Skeletal muscle satellite cell (primary cell): ENCODE measurements around the gene BMPR2.
"Not testable (repeated sequence)": the region's sequence is repeated elsewhere in the genome, so short reads cannot be mapped to it uniquely, and the experiment has no call there.

Source experiments
- H3K27me3 ChIP-seq: 2 replicates; pipeline ENCODE4 v1.7.0; 2013; ENCODE audit warnings: low read length; ENCODE audit not compliant: control insufficient read depth, insufficient read depth
- H3K36me3 ChIP-seq: 2 replicates; pipeline ENCODE4 v1.7.0; 2013; ENCODE audit warnings: mild to moderate bottlenecking, control low read depth, low read length; ENCODE audit not compliant: insufficient read depth
- H3K4me1 ChIP-seq: 2 replicates; pipeline ENCODE4 v1.7.0; 2013; ENCODE audit warnings: low read length; ENCODE audit not compliant: control insufficient read depth, insufficient read depth
- H3K4me2 ChIP-seq: 2 replicates; pipeline ENCODE4 v1.7.0; 2013; ENCODE audit warnings: mild to moderate bottlenecking, low read length
- H3K4me3 ChIP-seq: 2 replicates; pipeline ENCODE4 v1.7.0; 2013; ENCODE audit warnings: low read length
- H3K9ac ChIP-seq: 2 replicates; pipeline ENCODE4 v1.7.0; 2013; ENCODE audit warnings: mild to moderate bottlenecking, low read depth, low read length, moderate library complexity
- H3K9me3 ChIP-seq: replicated peaks from 2 replicates; pipeline ENCODE4 v1.7.0; 2013; ENCODE audit warnings: mild to moderate bottlenecking, control low read depth, low read length

The BMPR2 gene

DNA sequence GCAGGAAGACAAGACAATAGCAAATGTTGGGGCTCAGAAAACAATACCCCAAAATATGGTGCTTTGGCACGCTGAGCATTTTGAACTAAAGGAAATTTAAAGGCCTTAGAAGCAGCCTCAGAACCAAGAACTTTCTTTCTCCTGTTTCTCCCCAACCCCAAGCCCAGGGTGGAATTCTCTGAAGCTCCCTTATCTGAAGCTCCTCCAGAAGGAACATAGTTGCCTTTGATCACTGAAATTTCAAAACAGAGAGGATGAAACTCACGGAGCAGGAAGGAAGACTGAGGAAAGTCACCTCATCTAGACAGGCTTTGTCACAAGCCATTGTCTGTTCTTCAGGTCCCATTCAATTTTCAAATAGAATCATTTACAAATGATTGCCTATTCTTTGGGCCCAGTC lies 15.5 kb upstream of the BMPR2 start:
- no peaks in the 10 kb centered on the region for H3K36me3 ChIP-seq
- H3K4me1 ChIP-seq = no peaks in the 10 kb centered on the region
- H3K27me3 ChIP-seq = no peaks in the 10 kb centered on the region
- H3K4me2 ChIP-seq = no peak overlapping the region
- H3K9ac ChIP-seq = no peak overlapping the region
- H3K9me3 ChIP-seq = no peaks in the 10 kb centered on the region
- no peak overlapping the region for H3K4me3 ChIP-seq

DNA sequence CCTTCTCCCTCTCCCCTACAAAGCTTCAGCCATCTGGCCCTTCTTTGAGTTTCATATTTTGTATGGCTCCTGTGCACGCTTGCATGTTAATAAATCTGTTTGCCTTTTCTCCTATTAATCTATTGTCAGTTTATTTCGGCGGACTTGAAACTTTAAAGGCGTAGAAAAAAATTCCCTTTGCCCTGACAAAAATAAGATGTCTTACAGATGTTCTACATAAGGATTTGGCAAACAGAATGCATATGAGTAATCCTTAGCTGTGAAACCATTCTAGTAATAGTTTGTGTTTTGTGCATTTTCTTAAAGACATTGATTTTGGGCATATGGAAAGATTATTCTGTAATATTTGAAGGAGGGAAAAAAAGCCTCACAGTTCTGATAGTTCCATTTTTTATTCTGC lies 15.0 kb upstream of the BMPR2 start:
- Histone ChIP-seq H3K9ac (no peak overlapping the region), H3K36me3 (no peaks in the 10 kb centered on the region), H3K9me3 (no peaks in the 10 kb centered on the region), H3K4me1 (no peaks in the 10 kb centered on the region), H3K4me3 (no peak overlapping the region), H3K4me2 (no peak overlapping the region), H3K27me3 (no peaks in the 10 kb centered on the region)

DNA sequence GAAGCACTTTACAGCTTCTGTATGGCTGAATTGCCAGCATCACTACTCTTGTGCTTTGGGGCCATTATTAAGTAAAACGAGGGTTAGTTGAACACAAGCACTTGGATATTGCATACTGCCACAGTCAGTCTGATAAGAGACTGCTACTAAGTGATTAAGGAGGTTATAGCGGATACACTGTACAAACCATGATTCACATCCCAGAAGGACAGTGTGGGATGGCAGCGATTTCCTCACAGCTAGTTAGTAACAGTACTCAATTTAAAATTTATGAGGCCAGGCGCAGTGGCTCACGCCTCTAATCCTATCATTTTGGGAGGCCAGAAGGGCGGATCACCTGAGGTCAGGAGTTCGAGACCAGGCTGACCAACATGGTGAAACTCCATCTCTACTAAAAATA lies 2.6 kb upstream of the BMPR2 start:
- Histone ChIP-seq H3K9ac (no peak overlapping the region), H3K4me2 (no peak overlapping the region), H3K27me3 (no peaks in the 10 kb centered on the region), H3K4me3 (no peak overlapping the region), H3K9me3 (no peaks in the 10 kb centered on the region), H3K4me1 (peaks cover 12% of the 10 kb centered on the region), H3K36me3 (no peaks in the 10 kb centered on the region)

DNA sequence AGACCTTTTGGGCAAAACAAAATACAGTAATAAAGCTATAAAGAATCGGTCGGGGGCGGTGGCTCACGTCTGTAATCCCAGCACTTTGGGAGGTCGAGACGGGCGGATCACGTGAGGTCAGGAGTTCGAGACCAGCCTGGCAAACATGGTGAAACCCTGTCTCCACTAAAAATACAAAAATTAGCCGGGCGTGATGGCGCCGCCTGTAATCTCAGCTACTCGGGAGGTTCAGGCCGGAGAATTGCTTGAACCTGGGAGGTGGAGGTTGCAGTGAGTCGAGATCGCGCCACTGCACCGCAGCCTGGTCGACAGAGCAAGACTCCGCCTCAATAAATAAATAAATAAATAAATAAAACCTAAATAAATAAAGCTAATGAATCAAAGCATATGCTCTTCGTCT lies 1.7 kb upstream of the BMPR2 start:
- H3K9me3 ChIP-seq, H3K9ac ChIP-seq, H3K27me3 ChIP-seq, H3K36me3 ChIP-seq: not testable (repeated sequence)
- H3K4me1 ChIP-seq = peaks cover 12% of the 10 kb centered on the region
- H3K4me3 ChIP-seq = peak overlapping the region; percentile 86
- peak overlapping the region; percentile 95 for H3K4me2 ChIP-seq

DNA sequence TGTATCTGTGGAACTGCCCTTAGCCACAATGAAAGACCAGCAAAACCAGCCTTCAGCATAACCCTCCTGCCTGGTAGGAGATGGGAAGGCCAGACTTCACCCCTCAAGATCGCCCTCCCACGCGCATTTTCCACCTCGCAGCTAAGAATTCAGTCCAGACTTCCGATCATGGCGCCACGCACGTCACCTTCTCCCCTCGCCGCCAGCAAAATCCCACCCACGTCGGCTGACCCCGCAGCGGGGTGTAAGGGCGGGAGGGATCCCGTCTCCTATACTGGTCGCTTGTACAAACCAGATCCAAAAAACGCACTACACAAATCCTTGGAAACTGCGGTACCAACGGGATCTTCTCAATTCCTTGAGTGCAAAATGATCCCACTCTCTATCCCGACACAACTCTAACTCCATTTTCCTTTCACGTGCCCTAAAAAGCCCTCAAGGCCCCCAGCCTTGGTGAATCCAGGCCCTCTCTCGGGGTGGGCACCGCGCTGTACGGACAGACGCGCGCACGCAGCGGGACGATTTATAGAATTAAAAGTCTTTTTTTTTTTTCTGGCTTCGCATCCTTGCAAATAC lies 1.0 kb upstream of the BMPR2 start:
- peak overlapping the region; percentile 95 for H3K4me2 ChIP-seq
- no peaks in the 10 kb centered on the region for H3K9me3 ChIP-seq
- peaks cover 18% of the 10 kb centered on the region for H3K4me1 ChIP-seq
- peak overlapping the region; percentile 86 for H3K4me3 ChIP-seq
- H3K36me3 ChIP-seq = no peaks in the 10 kb centered on the region
- no peaks in the 10 kb centered on the region for H3K27me3 ChIP-seq
- peak overlapping the region; percentile 88 for H3K9ac ChIP-seq

DNA sequence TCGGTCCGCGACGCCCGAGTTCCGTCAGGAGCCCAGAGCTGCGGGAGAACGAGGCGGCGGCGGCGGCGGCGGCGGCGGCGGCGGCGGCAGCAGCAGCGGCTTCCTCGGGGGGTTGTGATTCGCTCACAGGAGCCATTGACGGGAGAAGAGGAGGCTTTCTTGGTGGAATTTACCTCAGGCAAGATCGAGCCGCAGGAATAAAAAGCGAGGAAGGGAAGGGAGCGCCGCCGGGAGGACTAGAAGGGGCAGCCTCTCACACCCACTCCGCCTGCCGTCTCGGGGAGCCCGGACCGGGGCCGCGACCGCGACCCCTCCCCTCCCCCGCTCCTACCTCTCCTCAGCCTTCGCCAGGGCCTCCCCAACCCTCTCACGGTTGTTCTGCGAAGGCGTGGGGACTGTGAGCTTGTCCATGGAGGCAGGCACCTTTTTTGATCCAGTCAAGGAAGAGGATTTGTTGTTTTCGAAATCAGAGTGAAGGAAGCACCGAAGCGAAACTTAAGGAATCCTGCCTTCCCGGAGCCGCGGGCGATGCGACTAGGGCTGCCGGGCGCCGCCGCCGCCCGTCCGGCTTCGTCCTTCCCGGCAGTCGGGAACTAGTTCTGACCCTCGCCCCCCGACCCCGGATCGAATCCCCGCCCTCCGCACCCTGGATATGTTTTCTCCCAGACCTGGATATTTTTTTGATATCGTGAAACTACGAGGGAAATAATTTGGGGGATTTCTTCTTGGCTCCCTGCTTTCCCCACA lies 506 bp downstream of the BMPR2 start:
- peak overlapping the region; percentile 88 for H3K9ac ChIP-seq
- no peaks in the 10 kb centered on the region for H3K27me3 ChIP-seq
- peaks cover 28% of the 10 kb centered on the region for H3K4me1 ChIP-seq

DNA sequence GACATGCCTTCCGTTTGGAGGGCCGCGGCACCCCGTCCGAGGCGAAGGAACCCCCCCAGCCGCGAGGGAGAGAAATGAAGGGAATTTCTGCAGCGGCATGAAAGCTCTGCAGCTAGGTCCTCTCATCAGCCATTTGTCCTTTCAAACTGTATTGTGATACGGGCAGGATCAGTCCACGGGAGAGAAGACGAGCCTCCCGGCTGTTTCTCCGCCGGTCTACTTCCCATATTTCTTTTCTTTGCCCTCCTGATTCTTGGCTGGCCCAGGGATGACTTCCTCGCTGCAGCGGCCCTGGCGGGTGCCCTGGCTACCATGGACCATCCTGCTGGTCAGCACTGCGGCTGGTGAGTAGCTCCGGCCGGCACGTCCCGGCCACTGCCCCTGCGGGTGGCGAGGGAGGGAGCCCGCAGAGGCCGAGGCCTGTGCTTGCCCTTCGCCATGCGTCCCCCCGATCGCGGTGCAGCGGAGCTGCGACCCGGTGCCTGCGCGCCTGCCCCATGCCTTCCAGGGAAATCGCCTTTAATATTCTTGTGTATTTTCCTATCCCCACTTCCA lies 1.2 kb downstream of the BMPR2 start:
- Histone ChIP-seq H3K4me1 (peaks cover 28% of the 10 kb centered on the region), H3K27me3 (no peaks in the 10 kb centered on the region), H3K9me3 (no peaks in the 10 kb centered on the region), H3K4me3 (peak overlapping the region; percentile 86), H3K4me2 (peak overlapping the region; percentile 90), H3K9ac (peak overlapping the region; percentile 88), H3K36me3 (no peaks in the 10 kb centered on the region)

More for the DNA sequence above, 506 bp downstream of the BMPR2 start:
- H3K4me2 ChIP-seq = peak overlapping the region; percentile 90
- peak overlapping the region; percentile 86 for H3K4me3 ChIP-seq
- no peaks in the 10 kb centered on the region for H3K36me3 ChIP-seq
- H3K9me3 ChIP-seq = no peaks in the 10 kb centered on the region

DNA sequence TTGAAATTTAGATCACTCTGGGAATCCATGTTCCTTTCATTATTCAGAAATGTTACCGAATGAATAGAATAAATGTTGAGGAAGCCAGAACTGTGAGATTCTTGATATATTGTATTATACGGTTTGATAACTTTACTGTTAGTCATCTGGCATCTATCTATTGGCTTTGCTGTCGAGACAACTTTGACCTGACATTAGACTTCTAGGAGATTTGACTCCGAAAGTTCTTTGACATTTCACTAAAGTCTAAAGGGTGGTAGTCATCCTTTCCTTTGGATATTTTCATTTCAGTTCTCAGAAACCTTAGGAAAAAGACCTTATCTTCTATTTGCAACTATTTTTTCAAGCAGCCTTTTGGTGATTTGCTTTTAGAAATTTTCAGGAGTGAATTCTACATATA lies 1.9 kb downstream of the BMPR2 start:
- peak overlapping the region; percentile 88 for H3K9ac ChIP-seq
- no peaks in the 10 kb centered on the region for H3K27me3 ChIP-seq

DNA sequence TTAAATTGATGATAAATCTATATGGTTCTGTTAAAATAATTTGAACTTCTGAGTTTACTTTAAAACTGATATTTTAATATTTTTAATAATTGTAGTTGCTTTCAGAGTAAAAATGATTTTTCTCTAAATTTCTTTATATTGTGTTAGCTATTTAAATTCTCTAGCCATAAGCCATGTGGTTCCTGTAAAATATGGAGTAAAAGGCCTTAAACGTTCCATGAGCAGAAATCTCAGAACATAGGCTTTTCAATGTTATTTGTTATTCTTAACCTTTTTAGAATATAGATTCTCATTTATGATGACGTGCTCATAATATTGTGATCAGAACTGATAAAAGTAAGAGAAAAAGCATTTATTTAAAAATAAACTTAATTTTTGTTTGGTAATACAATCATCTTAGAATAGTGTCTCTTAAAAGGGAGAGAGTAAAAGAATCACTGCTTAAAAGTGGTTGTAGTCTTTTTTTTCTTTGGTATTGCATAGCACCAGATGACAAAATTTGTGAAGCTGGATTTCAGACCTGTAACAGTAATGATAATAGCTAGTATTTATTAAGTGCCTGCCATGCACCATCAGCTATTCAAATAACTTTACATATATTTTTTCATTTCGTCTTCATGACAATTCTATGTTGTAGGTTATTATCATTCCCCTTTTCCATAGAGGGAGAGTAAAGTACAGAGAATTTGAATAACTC lies 2.7 kb downstream of the BMPR2 start:
- peaks cover 28% of the 10 kb centered on the region for H3K4me1 ChIP-seq
- peak overlapping the region; percentile 88 for H3K9ac ChIP-seq
- H3K9me3 ChIP-seq = no peaks in the 10 kb centered on the region
- H3K27me3 ChIP-seq = no peaks in the 10 kb centered on the region
- H3K4me2 ChIP-seq = peak overlapping the region; percentile 90
- H3K36me3 ChIP-seq = no peaks in the 10 kb centered on the region
- H3K4me3 ChIP-seq = peak overlapping the region; percentile 86

More for the DNA sequence above, 1.9 kb downstream of the BMPR2 start:
- Histone ChIP-seq H3K4me1 (peaks cover 28% of the 10 kb centered on the region), H3K9me3 (no peaks in the 10 kb centered on the region), H3K4me3 (peak overlapping the region; percentile 86), H3K4me2 (peak overlapping the region; percentile 90), H3K36me3 (no peaks in the 10 kb centered on the region)

DNA sequence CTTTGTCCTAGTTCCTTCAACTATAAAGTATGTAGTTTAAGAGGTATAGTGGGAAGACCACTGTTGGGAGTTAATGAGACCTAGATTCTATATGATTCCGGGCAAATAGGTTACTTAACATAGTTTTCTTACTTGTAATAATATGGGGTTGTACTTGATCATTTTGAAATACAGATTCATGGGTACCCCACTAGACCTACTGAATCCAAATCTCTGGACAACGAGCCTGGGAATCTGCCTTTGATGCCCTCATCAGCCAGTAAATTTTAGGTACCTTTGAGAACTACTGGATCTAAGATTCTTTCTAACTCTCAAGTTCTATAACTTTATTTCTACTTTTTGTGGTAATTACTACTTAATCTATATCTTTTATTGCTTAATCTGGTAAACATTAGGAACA lies 6.6 kb downstream of the BMPR2 start:
- Histone ChIP-seq H3K4me1 (peaks cover 30% of the 10 kb centered on the region), H3K4me3 (no peak overlapping the region), H3K27me3 (no peaks in the 10 kb centered on the region), H3K9ac (no peak overlapping the region), H3K9me3 (no peaks in the 10 kb centered on the region), H3K4me2 (no peak overlapping the region), H3K36me3 (no peaks in the 10 kb centered on the region)

DNA sequence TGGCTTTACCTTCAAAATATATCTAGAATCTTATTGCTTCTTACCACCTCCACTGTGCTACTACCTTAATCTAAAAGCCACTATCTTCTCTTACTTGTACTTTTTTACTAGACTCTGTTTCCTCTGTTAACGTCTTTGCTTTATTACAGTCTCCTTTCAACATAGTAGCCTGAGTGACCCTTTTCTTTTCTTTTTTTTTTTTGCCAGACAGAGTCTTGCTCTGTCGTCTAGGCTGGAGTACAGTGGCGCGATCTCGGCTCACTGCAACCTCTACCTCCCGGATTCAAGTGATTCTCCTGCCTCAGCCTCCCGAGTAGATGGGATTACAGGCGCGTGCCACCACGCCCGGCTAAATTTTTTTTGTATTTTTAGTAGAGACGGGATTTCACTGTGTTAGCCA lies 10.4 kb downstream of the BMPR2 start:
- peak overlapping the region; percentile 26 for H3K4me2 ChIP-seq
- H3K9me3 ChIP-seq, H3K36me3 ChIP-seq, H3K27me3 ChIP-seq, H3K9ac ChIP-seq, H3K4me3 ChIP-seq: not testable (repeated sequence)
- peaks cover 18% of the 10 kb centered on the region for H3K4me1 ChIP-seq
